Measurements from ENCODE around the gene MLLT10.
A peak's percentile ranks its signal among the peaks of the same experiment; 100 is the strongest.

The MLLT10 gene

DNA sequence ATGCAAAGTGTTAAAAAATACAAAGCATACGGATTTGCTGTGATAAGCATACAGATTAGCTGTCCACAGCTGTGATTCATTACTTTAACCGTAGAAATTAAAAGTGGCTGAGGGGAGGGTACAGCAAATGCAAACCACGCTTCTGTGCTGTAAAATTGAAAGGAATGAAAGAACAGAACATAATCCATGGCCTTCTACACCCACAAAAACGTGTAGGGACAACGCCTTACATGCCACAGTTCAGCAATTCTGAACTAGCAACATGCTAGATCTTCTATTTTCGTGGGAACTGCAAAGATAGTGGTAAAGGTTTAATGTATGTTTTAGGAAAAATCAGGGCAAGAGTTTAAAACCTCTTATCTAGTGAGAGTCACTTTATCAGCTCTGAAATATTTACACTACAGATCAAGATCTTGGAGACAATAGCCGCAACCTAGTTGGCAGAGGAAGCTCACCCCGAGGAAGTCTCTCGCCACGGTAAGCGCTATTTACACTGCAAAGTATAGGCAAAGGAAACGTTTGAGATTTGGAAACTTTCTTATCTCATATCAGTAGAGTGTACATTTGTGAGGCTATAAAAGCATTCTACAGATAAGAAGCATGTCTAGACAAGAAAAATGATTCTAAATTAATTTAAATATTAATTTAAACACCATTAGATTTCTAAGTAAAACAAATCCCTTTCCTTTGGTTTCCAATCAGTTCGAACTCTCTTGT, 193.6 kb downstream of the MLLT10 start:
- no peak for FAIRE-seq
- DNase-seq (ENCODE audit: low spot score) = no peak

DNA sequence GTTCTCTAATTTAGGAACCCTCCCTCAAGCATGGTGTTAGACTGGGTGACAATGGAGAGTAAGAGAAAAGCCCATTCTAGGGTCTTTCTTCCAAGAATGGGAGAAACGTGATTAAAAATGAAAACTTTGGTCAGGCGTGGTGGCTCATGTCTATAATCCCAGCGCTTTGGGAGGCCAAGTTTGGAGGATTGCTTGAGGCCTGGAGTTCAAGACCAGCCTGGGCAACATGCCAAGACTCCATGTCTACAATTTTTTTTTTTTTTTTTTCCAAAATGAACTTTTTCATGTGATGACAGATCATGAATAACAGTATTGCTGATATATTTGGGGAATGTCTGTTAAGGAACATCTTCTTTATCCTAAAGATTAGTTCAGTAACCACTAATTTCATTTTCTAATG, 194.6 kb downstream of the MLLT10 start:
- DNase-seq (ENCODE audit: low spot score) = no peak
- FAIRE-seq = no peak

DNA sequence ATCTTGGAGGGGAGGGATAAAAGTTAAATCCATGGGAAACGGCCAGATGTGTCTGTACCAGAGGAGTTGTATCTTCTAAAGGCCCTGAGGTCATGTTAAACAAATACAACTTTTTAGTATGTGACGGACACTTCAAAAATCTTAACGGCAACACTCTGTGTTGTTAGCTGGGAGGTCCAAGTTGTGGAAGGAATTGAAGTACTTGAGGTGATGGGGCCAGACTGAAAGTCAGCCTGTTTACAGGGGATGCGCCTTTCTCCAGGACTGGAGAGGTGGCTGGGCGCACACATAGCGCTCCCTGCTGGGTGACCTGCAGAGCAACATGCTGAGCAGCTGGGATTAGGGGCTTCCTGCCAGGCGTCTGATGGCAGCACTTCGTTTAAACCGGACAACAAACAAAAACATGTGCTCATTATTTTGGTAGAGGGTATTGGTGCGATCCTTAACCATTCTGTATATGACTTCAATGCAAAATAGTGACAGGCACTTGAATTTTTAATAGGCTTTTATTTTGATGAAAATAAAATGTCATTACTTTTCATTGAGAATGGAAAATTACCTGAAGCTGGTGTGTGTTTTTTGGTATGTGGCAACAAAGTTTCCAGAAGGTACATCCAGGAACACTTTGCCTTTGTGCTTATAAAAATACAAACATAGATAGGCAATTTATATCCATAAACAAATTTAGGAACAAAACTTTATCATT, 198.2 kb downstream of the MLLT10 start:
- FAIRE-seq = no peak

DNA sequence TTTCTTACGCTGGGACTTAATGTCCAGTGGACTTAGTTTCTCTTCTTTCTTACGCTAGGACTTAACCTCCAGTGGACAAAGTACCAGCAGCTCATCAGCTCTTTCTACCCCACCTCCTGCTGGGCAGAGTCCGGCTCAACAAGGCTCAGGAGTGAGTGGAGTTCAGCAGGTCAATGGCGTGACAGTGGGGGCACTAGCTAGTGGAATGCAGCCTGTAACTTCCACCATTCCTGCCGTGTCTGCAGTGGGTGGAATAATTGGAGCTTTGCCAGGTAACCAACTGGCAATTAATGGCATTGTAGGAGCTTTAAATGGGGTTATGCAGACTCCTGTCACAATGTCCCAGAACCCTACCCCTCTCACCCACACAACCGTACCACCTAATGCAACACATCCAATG, 199.7 kb downstream of the MLLT10 start:
- FAIRE-seq (no peak), DNase-seq (ENCODE audit: low spot score) (no peak)

More for the DNA sequence above, 198.2 kb downstream of the MLLT10 start:
- peak; percentile 31 for DNase-seq (ENCODE audit: low spot score)

DNA sequence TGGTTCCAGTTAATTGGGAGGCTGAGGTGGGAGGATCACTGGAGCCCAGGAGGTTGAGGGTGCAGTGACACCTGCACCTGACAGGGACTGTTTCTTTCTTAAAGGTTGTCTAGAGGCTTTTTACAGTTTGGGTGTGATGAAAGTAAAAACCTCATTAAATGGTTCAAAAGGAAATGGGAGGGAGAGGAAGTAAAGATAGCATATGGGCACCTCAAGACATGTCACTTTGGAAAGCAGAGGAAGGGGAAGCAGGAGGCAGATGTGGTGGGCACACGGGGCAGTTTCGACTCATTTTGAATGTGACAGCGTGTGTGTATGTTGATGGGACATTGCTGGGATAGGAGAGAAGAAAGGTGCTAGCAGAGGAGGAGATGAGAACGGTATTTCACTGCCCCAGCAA, 203.1 kb downstream of the MLLT10 start:
- FAIRE-seq = no peak
- DNase-seq (ENCODE audit: low spot score) = no peak

DNA sequence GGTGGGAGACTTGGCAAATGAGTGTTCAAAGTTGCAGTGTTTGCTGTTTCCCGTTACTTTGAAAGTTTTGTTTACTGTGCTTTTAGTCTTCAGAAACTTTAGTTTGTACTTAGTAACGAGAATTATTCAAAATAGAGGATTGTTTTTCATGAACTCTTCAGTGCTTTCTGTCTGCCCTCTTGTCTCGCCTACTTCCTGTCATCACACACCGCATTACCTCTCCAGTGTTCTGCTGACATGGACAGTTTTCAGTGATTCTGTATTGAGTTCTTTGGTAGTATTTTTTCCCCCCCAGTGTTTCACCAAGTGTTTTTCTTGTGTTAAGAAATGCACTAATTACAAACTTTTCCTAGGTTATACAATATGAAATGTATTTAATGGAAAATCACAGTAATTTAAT, 207.0 kb downstream of the MLLT10 start:
- DNase-seq (ENCODE audit: low spot score) = no peak
- FAIRE-seq = no peak

DNA sequence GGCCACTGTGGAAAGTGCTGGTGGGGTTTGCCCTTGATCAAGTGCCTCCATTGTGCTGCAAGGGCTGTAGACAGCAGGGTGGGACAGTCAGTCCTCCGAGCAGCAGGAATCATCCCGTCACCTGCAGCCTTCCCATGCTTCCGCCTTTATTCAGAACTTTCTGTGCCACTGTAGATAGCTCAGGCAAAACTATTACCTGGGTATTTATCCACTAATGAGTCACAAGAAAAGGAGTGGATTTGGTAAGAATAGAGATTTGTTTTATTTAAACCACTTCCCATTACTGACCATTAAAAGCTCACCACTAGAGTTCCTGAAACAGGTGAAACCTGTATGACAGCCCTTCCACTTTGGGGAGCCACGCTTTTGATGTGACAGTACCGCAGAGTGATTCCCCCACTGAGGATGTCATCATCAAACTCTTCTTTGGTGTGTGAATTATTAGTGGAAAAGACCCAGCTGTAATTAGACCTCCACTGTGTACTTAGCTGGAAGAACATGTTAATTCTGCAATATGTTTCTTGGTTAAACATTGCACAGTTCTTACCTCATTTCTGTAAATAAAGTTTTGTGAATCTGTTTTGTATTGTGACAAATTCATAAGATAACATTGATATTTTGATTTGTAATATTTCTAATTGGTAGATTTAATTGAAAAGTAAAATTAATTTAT, 208.8 kb downstream of the MLLT10 start:
- no peak for DNase-seq (ENCODE audit: low spot score)
- FAIRE-seq = peak; percentile 12

DNA sequence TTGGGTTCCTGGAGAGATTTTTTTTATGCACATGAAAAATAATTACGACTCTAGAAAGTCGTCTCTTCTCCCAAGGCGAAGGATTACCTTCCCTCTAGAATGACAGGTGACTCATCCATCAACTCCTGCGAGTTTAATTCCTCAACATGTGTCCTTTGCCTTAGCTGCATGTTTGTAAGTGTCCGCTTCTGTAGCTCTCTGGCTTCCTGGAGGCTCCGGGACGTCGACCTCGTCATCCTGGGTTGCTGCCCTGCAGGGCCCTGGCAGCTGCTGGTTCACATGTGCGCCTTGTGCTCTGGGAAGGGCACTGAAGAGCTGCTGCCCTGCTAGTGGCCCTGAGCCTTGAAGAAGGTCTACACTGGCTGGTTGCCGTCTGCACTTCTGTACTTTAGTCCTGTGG, 210.2 kb downstream of the MLLT10 start:
- FAIRE-seq = no peak
- DNase-seq (ENCODE audit: low spot score) = no peak

DNA sequence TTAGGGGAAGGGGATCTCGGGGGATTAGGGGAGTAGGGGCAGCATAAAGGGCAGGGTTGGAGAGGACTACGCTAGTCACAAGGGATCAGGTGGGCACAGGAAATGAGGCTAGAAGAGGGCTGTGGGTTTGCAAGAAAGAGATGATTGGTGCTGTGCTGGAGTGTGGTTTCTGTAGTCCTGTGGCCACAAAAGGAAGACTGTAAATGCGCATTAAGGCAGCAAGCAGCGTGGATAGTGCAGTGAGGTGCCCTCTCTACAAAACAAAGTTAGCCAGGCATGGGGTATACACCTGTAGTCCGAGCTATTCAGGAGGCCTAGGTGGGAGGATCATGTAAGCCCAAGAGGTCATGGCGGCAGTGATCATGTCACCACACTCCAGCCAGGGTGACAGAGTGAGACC, 212.1 kb downstream of the MLLT10 start:
- FAIRE-seq (no peak), DNase-seq (ENCODE audit: low spot score) (no peak)

DNA sequence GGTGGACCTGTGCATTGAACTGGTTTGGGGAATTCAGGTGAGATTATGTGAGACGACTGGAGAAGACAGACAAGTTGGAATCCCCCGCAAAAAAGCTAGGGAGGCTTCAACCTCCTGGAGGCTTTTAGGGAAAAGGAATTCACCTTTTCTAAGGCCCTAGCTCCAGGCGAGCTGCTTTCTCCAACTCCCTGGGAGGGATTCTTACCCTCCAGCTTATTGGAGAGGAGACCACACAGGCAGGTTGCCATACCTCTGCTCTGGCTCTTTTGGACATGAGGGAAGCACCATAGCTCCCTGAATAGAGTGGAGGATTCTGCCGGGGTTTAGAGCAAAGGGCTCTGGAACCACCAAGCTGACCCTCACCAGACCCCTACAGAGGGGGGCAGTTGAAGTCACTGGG, 213.8 kb downstream of the MLLT10 start:
- no peak for DNase-seq (ENCODE audit: low spot score)
- no peak for FAIRE-seq

DNA sequence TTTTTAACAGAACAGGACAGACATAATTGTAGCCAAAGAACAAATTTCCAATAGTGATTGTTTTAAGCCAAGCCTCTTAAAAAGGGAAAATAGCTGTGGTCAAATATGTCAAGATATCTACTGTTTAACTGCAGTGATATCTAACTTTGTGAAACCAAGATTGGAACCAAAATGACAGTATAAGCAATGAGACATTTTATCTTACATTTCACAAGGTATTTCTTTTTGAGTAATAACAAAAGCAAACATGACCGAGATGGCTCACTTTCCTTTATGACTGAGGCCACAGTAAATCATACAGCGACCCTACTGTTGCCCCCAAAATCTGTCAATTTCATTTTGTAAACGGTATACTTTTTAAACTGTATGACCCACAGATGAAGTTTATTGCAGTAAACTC, 215.8 kb downstream of the MLLT10 start:
- FAIRE-seq = no peak

DNA sequence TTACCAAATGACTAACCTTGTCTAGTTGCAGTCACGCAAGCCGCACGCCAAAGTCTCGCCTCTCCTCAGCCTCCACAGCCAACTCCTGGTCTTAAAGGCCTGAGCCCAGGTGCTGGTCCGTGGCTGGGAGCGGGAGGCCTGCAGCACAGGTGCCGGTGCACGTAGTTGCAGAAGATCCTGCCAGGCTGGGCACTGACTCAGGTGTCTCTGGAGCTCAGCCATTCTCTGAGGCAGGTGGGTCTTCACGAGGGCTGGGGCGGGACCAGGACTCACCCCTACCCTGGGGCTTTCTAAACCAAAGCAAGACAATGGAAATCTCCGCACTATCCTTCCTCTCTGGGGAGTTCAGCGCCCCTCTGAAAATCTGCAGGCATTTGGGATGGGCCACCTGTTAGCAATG, 216.4 kb downstream of the MLLT10 start:
- no peak for FAIRE-seq
- no peak for DNase-seq (ENCODE audit: low spot score)

More for the DNA sequence above, 215.8 kb downstream of the MLLT10 start:
- DNase-seq (ENCODE audit: low spot score) = no peak

DNA sequence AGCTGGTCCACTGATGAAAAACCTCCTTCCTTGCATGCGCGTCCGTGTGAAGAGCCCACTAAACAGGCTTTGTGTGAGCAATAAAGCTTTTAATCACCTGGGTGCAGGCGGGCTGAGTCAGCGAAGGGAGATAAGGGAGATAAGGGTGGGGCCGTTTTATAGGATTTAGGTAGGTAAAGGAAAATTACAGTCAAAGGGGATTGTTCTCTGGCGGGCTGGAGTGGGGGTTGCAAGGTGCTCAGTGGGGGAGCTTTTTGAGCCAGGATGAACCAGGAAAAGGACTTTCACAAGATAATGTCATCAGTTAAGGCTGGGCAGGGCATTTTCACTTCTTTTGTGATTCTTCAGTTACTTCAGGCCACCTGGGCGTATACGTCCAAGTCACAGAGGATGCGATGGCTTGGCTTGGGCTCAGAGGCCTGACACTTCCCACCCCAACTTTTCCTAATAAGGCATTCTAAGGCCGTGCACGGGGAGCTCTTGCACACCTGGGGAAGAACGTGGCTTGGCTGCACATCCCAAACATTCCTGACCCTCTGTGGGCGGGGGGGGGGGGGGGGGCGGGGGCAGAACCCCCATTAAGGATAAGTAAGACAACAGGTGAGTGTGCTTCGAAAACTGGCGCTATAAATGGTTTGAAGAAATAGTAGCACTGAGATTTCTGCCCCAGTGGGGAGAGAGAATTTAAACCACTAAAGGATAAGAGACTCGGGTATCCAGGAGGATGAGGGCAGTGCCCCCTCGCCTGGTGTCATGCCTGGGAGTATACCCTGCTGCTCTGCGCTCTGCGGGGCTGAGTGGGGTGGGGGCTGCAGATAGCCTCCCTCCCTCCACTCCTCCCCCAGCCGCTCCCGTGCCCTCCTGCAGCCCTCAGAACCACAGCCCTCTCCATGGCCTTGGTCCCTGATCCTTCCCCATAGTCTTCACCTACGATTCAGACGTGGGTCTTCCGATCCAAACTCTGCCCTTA, 217.6 kb downstream of the MLLT10 start:
- DNase-seq (ENCODE audit: low spot score) (no peak), FAIRE-seq (no peak)

DNA sequence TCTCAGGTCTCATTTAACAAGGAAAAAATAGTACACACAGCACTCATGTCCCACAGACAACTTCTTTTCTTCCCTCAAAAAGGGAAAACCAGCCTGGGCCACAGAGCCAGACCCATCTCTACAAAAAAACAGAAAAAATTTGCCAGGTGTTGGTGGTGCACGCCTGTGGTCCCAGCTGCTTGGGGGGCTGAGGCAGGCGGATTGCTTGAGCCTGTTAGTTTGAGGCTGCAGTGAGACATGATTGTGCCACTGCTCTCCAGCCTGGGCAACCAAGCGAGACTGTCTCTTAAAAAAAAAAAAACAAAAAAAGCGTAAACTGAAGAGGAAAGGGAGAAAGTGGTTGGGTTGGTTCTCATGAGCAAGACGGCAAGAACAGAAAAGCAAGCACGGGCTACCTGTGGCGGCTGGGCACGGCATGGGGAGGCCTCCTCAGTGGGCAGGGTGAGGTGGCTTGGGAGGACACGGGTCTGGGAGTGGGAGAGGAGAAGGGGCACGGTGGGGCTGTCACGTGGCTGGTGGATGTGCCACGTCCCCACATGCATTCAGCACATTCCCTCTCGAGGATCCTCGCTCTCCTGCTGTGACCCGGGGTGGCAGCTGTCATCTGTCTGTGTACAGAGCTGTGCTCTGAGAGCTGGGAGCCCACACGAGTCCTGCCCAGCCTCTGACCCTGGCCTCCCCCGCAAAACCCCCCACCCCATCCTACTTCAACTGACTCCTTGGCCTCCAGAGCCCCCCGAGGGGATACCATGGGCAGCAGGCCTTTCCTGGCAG, 219.7 kb downstream of the MLLT10 start:
- no peak for DNase-seq (ENCODE audit: low spot score)
- FAIRE-seq = no peak

DNA sequence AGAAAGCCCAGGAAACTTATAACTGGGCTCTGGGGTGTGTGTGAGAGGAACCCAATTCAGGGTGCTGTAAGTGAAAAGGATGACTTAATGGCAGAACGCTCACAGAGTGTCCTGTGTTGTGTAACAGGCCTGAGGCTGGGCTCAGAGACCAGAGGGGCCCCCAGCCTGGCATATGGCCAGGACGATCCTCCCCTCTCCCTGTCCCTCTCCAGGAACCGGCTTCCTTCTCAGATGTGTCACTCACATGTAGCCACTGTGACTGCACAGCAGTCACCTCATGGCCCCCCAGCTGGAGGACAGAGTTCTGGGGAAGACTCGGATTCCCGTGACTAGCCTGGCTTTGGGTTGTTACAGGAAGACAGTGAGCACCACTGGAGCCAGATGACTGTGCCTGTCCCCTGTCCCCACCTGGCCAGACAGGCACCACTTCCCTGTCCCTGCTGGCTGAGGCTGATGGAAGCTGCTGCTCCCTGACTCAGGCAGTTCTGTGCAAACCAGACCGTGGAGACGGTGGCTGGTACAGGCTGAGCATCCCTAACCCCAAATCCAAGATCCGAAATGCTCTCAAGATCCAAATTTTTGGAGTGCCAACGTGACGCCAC, 220.5 kb downstream of the MLLT10 start:
- DNase-seq (ENCODE audit: low spot score) (no peak), FAIRE-seq (no peak)

DNA sequence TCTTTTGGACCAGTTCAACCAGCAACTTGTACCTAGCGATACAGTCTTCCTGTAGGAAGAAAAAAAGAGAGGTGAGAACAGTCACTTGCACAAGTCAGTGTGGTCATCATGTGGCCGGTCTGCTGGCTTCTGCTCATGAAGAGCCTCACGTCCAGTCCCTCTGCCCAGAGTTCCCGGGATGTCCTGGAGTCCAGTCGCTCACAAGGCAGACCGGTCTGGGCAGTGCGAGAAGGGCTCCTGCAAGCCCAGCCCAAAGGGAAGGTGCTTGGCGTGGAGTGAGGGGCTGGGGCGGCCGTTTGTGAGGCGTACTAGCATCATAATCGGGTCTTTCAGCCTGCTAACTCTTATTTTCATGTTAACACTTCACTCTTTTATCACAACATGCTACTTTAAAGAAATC, 222.7 kb downstream of the MLLT10 start:
- FAIRE-seq (no peak), DNase-seq (ENCODE audit: low spot score) (no peak)

DNA sequence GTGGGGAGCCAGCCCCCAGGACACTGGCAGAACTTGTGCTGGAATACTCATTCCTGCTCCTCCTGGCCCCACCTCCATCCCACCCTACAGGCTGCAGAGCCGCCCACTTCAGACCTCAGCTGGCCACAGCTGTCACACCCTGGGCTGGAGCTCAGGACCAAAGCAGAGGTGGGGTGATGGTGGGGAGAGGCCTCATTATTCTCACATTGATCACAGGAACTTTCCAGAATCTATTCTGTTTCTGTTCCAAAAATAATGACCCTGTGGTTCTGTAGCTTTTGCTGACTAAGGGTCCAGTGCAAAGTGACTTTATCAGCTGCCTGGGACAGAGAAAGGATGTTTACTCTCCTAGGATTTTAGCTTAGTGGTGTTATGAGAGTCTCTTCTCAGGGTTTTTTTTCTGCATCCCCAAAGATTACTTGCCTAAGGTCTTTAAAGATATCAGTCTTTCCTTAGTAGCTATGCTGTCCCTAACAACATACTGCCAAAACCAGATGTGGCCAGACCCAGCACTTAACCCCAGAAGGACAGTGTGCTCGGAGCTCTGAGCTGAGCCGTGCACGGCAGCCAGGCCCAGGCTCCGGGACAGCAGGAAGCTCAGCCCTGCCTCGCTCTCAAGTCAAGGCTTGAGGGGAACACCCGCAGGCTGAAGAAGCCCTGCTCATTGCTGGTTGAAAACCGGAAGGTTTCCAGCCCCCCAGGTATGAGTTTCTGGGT, 223.3 kb downstream of the MLLT10 start:
- no peak for DNase-seq (ENCODE audit: low spot score)
- FAIRE-seq = no peak

DNA sequence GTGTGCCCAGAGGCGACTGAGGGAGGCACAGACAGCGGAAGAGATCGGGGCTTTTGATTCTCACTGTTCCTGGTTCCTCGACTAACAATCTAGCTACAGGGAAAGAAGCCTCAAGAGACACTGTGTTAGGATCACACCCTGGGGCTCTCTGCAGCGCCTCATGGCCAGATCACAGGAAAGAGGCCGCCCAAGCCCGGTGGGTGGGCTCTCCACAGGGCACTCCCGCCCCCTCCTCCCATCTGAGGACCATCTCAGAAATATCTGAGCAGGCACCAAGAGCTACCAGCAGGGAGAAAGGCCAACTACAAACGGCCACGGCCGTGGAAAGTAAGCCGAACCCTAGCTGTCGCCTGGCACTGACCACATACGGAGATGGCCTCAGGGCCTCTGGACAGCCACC, 224.2 kb downstream of the MLLT10 start:
- DNase-seq (ENCODE audit: low spot score) = no peak

DNA sequence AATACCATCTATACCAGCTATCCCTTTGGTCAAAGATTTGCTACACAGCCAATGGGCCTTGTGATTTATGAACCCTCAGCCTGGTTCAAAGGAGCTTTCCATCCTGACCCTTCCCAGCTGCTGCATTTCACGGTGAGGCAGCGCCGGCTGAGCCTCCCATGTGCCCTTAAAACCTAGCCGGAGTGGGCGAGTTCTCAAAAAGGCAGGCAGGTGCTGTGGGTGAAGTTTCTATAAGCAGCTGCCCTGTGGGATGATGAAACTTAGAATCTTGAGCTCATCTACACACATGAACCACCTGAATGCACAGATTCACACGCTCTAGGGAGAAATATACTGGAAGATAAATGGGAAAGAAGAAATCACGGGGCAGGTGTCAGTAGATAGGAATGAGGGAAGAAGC, 224.7 kb downstream of the MLLT10 start:
- DNase-seq (ENCODE audit: low spot score) = no peak
- FAIRE-seq = no peak

More for the DNA sequence above, 224.2 kb downstream of the MLLT10 start:
- FAIRE-seq = no peak

DNA sequence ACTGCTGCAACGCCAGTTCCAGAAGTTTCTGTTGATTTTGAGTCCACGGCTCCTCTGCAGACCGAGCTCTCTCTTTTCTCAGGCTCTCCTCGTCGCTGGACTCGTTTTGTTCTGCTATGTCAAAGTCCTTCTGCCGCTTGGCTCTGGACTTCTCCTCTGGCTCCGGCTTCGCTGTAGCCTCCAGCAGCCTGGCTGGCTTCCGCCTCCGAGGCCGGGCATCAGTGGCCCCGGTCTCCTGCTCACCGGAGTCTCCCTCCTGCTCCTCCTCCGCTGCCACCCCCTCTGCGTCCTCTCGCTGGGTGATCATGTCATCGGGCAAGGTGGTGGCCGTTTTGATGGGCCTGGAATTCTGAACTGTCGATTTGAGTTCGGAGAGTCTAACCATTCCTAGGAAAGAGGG, 225.2 kb downstream of the MLLT10 start:
- no peak for DNase-seq (ENCODE audit: low spot score)
- FAIRE-seq = no peak
